ENCODE data around the gene OR10T2. TPM values are rescaled to one million over a fixed set of nuclear protein-coding genes. Genes with fewer than 3 reads are reported as not detected.
"Not testable (repeated sequence)": the region's sequence is repeated elsewhere in the genome, so short reads cannot be mapped to it uniquely, and the experiment has no call there.

OR10T2 gene
- total RNA-seq, result not detected in 2 replicates
- not detected in 2 replicates for polyA plus RNA-seq

DNA sequence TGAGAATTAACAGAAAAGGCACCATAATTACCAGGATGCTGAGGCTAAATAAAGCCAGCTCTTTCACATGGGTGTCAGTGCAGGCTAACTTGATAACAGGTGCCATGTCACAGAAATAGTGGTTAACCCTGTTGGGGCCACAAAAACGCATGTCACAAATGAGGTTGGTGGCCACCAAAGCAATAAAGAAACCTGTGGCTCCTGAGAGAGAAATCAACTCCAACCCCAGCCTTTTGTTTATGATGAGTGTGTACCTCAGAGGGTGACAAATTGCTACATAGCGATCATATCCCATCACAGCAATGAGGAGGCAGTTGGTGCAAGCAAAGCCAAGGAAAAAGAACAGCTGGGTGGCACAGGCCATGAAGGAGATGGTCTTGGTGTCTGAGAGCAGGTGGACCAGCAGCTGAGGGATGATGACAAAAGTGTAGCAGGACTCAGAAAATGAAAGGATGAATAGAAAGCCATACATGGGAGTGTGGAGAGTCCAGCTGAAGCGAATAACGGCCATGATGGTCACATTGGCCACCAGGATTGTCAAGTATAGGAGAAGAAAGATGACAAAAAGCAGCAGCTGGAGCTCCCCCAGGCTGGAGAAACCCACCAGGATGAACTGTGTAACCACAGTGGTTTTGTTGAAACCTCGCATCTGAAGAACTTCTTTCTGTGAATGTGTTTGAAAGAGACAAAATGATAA, at the start of gene OR10T2:
TSS of gene OR10T2 (minus strand) at position 649 of the 697 bp plus-strand sequence. CDS start at position 649, 0 bp downstream.
- Histone ChIP-seq H3K4me3 (no peak within 1 kb of the TSS), H3K9me3 (ENCODE audit: low read depth) (no peaks in the 10 kb centered on the region), H3K36me3 (no peaks in the 10 kb centered on the region), H3K27ac (no peak within 1 kb of the TSS), H3K4me1 (ENCODE audit: low read depth) (no peaks in the 10 kb centered on the region), H3K27me3 (peaks cover 2% of the 10 kb centered on the region)
- no peak for TF ChIP-seq CTCF (IDR thresholded peaks at IDR 0.05; ENCODE audit: low read depth, low read length)
- no peak for DNase-seq (ENCODE audit: low read depth in 1 of 2, low spot score in 1 of 2)

DNA sequence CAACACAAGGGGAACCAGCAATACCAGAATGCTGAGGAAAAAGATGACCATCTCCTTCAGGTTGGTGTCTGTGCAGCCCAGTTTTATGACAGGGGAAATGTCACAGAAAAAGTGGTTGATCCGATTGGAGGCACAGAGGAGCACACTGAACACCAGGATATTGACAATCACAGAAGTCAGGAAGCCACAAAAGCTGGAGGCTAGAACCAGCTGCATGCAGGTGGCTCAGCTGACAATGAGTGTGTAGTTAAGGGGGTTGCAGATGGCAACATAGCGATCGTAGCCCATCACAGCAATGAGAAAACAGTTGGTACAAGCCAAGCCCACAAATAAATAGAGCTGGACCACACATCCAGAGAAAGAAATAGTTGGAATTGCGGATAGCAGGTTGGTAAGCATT, 46.1 kb upstream of the OR10T2 start:
- Histone ChIP-seq H3K4me1 (ENCODE audit: low read depth) (no peaks in the 10 kb centered on the region), H3K27me3 (no peaks in the 10 kb centered on the region), H3K36me3 (no peaks in the 10 kb centered on the region), H3K9me3 (ENCODE audit: low read depth) (no peaks in the 10 kb centered on the region), H3K27ac (no peak overlapping the region), H3K4me3 (no peak overlapping the region)
- no peak for TF ChIP-seq CTCF (IDR thresholded peaks at IDR 0.05; ENCODE audit: low read depth, low read length)
- DNase-seq (ENCODE audit: low read depth in 1 of 2, low spot score in 1 of 2), result no peak

- no peak overlapping the region for H3K4me3 ChIP-seq
Observed at GRCh38 chr1:158434741-158435140, 35.5 kb upstream of the OR10T2 start.

DNA sequence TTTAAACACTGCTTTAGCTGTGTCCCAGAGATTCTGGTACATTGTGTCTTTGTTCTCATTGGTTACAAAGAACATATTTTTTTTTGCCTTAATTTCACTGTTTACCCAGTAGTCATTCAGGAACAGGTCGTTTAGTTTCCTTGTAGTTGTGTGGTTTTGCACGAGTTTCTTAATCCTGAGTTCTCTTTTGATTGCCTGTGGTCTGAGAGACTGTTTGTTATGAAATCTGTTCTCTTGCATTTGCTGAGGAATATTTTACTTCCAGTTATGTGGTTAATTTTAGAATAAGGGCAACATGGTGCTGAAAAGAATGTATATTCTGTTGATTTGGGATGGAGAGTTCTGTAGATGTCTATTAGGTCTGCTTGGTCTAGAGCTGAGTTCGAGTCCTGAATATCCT, 30.9 kb upstream of the OR10T2 start:
- not testable (repeated sequence) for H3K4me1 ChIP-seq (ENCODE audit: low read depth); H3K4me3 ChIP-seq; H3K27me3 ChIP-seq; H3K27ac ChIP-seq; H3K9me3 ChIP-seq (ENCODE audit: low read depth); H3K36me3 ChIP-seq; DNase-seq (ENCODE audit: low read depth in 1 of 2, low spot score in 1 of 2)

More at GRCh38 chr1:158434741-158435140, 35.5 kb upstream of the OR10T2 start:
- H3K27me3 ChIP-seq, result no peaks in the 10 kb centered on the region
- DNase-seq (ENCODE audit: low read depth in 1 of 2, low spot score in 1 of 2), result no peak
- no peaks in the 10 kb centered on the region for H3K9me3 ChIP-seq (ENCODE audit: low read depth)
- no peaks in the 10 kb centered on the region for H3K36me3 ChIP-seq
- TF ChIP-seq CTCF (IDR thresholded peaks at IDR 0.05; ENCODE audit: low read depth, low read length), result no peak
- H3K4me1 ChIP-seq (ENCODE audit: low read depth), result no peaks in the 10 kb centered on the region
- no peak overlapping the region for H3K27ac ChIP-seq

- H3K36me3 ChIP-seq, result no peaks in the 10 kb centered on the region
- no peak for TF ChIP-seq CTCF (IDR thresholded peaks at IDR 0.05; ENCODE audit: low read depth, low read length)
- no peak for DNase-seq (ENCODE audit: low read depth in 1 of 2, low spot score in 1 of 2)
Observed at GRCh38 chr1:158426137-158426536, 26.9 kb upstream of the OR10T2 start, which contains the start of gene OR10K2. OR10K2 (minus strand) TSS chr1:158426237; CDS start chr1:158420866, 5,371 bp downstream.

DNA sequence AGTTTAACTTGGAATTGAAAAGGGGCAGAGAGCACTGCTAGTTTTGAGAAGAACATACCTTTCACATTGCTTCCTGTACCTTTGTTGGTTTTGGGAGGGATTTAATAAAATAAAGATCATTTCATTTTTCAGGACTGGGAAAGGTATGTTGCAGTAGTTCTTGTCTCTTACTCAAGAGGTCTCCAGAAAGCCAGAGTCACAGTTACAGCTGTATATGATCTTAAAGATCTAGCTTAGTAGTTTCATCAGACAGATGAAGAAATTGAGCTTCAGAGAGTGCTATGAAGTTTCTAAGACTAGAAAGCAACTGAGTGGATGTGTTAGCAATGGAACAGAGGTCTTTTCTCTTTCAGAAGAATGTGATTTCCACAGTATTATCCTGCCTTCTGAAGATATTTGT, 25.8 kb upstream of the OR10T2 start:
- Histone ChIP-seq H3K27ac (no peak overlapping the region), H3K27me3 (no peaks in the 10 kb centered on the region), H3K9me3 (ENCODE audit: low read depth) (no peaks in the 10 kb centered on the region), H3K36me3 (no peaks in the 10 kb centered on the region), H3K4me1 (ENCODE audit: low read depth) (no peaks in the 10 kb centered on the region), H3K4me3 (no peak overlapping the region)
- no peak for DNase-seq (ENCODE audit: low read depth in 1 of 2, low spot score in 1 of 2)
- TF ChIP-seq CTCF (IDR thresholded peaks at IDR 0.05; ENCODE audit: low read depth, low read length), result no peak

More at GRCh38 chr1:158426137-158426536, 26.9 kb upstream of the OR10T2 start, which contains the start of gene OR10K2:
- no peaks in the 10 kb centered on the region for H3K4me1 ChIP-seq (ENCODE audit: low read depth)
- no peaks in the 10 kb centered on the region for H3K27me3 ChIP-seq
- H3K4me3 ChIP-seq, result no peak within 1 kb of the TSS
- H3K9me3 ChIP-seq (ENCODE audit: low read depth), result no peaks in the 10 kb centered on the region
- no peak within 1 kb of the TSS for H3K27ac ChIP-seq
